Stimulated activated CD4-positive, alpha-beta T cell treated with anti-CD3 and anti-CD28 coated beads, Interleukin-2, amount 100 ng/mL, for 4 hours (primary cell): ENCODE data around the gene LILRA5.
A peak's percentile ranks its signal among the peaks of the same experiment; 100 is the strongest.
"Not testable (repeated sequence)": the region's sequence is repeated elsewhere in the genome, so short reads cannot be mapped to it uniquely, and the experiment has no call there.

Experiments
- DNase-seq: peaks from one replicate; pipeline ENCODE4 v3.0.0-alpha.2; 2020; ENCODE audit warnings: low read depth

LILRA5 gene

DNA sequence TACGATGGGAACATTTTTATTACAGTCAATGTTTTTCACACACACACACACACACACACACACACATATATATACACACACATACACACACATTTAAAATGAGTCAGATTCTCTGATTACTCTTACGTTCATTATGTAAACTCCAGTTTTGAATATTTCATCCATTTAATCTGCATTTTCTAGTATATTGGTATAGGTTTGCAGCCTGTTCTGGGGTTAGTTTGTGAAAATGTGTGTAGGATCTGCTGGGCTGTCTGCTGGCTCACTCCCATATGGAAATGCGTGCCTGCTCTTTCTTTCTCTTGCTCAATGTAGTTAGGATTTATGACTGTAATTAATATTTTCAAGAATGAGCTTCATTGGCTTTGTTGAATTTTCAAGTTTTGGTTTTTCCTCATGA lies 39.1 kb downstream of the LILRA5 start:
- DNase-seq = no peak

DNA sequence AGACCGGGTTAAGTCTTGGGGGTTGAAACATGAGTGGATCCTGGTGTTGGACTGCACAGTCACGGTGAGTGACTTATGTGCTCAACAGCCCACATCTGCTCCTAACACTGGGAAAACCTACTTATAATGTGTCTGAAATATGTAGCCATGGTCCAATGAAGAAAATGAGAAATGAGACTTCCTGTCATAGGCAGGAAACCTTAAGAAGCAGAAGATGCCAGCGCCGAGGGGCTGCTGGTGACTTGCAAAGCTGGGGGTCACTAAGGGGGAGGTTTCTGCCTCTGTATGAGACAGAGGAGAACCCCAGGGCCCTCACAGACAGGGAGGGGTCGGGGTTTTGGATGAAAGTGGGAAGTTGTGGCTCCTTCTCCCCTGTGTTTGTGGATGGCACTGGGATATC lies 40.8 kb downstream of the LILRA5 start:
- DNase-seq = not testable (repeated sequence)

DNA sequence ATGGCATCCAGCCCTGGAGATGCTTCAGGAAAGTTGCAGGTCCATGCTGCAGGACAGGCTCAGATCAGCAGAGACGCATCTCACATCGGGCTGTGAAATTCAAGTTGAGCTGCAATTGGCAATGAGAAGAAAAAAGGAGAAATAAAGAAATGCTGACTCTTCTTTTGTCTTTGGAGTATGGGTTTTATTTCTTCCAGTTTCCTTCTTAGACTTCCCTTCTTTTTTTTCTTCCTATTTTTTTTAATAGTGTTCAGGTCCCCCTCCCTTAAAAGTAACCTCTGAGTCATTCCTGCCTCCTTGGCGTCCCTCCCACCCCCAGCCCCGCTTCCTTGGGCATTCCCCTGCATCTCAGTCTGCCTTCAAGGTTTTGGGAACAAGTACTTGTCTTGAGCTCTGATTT lies 41.4 kb downstream of the LILRA5 start:
- DNase-seq = not testable (repeated sequence)

DNA sequence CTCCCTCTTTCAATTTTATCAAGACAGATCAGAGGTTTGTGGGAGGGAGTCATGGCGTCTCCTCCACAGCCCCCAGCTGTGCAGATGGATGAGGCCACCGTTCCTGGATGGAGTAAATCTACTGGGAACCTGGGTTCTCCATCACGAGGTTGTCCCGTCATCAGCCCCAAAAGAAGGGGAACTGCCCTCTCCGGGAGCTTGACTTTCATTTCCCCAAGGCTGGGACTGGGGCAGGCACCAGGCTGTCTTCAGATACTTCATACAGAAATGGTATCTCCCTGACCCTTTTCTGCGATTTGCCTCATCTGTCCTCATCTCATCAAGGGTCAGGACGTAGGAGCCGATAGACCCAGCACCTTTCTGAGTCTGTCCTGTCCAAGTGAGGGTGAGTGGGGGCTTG lies 41.9 kb downstream of the LILRA5 start:
- DNase-seq = no peak

DNA sequence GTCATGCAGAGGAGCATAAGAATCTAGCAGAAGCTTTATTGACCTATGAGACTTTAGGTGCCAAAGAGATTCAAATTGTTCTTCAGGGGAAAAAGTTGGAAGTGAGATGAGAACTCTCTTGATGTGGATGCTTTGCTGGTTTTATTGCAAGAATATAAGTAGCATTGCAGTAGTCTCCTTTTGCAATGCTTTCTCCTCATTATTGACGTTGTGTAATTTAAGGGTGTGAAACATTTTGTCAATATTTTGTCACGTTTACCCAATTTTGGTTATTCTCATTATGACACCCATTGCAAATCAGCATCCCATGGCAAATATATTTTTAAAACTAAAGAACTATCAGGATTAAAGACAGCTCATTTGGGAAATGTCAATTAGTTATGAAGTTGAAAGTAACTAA lies 44.0 kb downstream of the LILRA5 start:
- no peak for DNase-seq

DNA sequence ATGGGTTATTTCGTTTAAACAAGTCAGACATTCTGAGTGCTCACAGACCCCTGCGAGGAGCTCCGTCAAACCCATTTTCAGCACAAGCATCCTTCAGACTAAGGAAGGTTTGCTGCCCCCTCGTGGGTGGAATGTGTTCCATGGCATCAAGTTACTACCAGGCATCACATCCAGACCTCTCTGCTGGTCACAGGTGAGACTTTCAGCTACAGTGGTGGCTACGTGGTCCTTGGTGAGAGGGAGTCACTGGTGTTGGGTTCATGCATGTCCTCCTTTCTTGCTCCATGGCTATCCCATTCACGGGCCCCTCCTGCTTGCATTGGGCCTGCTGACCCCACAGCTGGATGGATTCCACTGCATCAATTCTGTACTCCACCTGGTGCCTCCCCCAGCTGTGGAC lies 46.8 kb downstream of the LILRA5 start:
- peak; percentile 44 for DNase-seq

DNA sequence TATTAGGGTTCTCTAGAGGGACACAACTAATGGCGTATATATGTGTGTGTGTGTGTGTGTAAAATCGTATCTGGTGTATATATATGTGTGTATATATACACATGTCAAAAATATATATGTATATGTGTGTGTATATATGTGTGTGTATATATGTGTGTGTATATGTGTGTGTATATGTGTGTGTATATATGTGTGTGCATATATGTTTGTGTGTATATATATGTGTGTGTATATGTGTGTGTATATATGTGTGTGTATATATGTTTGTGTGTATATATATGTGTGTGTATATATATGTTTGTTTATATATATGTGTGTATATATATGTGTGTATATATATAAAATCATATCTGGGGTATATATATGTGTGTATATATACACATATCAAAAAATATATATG lies 50.5 kb downstream of the LILRA5 start:
- no peak for DNase-seq

DNA sequence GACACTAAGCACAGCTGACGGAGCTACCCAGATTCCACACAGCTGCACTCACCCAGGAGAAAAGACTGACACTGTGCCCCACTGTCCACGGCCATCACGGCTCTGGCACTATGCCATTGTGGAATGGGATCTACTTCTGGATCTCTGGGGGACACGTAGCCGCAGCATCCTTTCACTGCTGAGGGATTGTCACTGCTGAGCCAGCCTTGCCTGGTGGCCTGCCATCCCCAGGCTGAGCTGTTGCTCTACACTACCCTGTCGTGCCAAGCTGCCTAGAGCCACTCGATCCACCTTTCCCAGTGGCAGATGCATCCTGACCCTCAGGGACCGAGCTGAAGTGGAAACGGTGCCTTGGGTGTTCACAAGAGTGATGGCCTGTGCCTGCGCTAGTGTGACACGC lies 50.9 kb downstream of the LILRA5 start:
- DNase-seq = no peak

DNA sequence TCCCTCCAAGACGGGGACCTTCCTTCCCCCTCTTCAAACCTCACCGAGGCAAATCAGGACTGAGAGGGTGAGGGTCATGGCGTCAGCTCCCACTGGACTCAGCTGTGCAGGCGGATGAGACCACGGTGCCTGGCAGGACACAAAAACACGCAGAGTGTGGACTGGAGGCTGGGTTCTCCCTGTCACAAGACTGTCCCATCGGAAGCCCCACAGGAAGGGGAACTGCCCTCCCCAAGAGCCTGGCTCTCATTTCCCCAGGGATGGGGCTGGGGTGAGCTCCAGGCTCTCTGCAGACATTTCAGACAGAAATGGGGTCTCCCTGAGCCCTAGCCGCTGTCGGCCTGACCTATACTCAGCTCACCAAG lies 55.9 kb downstream of the LILRA5 start, which contains the start of gene LILRB5:
Gene LILRB5, minus strand, starts transcription at position 158 of the 365 bp plus-strand sequence. Its CDS starts 80 bp downstream, at position 78.
- no peak for DNase-seq
